Measurements from ENCODE around the gene FEM1B.

DNA sequence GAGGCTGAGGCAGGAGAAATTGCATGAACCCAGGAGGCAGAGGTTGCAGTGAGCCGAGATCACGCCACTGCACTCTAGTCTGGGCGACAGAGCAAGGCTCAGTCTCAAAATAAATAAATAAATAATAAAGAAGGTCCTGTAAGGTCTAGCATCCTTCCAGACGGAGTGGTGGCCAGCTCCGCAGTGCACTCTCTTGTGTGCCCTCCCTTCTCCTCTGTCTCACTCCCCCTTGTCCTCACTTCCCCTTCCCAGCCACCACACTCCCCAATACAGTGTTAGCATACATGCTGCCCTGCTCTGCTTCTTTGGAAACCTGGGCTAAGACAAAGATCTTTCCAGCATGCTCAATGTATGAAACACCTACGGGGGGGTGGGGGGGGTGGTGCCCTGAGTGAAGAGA lies 44.6 kb upstream of the FEM1B start:
- TF ChIP-seq, protein P1, sequence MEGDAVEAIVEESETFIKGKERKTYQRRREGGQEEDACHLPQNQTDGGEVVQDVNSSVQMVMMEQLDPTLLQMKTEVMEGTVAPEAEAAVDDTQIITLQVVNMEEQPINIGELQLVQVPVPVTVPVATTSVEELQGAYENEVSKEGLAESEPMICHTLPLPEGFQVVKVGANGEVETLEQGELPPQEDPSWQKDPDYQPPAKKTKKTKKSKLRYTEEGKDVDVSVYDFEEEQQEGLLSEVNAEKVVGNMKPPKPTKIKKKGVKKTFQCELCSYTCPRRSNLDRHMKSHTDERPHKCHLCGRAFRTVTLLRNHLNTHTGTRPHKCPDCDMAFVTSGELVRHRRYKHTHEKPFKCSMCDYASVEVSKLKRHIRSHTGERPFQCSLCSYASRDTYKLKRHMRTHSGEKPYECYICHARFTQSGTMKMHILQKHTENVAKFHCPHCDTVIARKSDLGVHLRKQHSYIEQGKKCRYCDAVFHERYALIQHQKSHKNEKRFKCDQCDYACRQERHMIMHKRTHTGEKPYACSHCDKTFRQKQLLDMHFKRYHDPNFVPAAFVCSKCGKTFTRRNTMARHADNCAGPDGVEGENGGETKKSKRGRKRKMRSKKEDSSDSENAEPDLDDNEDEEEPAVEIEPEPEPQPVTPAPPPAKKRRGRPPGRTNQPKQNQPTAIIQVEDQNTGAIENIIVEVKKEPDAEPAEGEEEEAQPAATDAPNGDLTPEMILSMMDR (IDR thresholded peaks at IDR 0.05): no peak
- TF ChIP-seq POLR2A (IDR thresholded peaks at IDR 0.05): no peak

Measured in testis (tissue), 2 donors.